GM18870 (cell line): ENCODE measurements around the gene SYNE1.
"Not testable (repeated sequence)": the region's sequence is repeated elsewhere in the genome, so short reads cannot be mapped to it uniquely, and the experiment has no call there.

Experiments used
- ATAC-seq: cut with Tn5 transposase; IDR thresholded peaks from one replicate; pipeline ENCODE4 v1.9.1; 2021; ENCODE audit warnings: moderate library complexity; ENCODE audit not compliant: unreplicated experiment

SYNE1 gene

DNA sequence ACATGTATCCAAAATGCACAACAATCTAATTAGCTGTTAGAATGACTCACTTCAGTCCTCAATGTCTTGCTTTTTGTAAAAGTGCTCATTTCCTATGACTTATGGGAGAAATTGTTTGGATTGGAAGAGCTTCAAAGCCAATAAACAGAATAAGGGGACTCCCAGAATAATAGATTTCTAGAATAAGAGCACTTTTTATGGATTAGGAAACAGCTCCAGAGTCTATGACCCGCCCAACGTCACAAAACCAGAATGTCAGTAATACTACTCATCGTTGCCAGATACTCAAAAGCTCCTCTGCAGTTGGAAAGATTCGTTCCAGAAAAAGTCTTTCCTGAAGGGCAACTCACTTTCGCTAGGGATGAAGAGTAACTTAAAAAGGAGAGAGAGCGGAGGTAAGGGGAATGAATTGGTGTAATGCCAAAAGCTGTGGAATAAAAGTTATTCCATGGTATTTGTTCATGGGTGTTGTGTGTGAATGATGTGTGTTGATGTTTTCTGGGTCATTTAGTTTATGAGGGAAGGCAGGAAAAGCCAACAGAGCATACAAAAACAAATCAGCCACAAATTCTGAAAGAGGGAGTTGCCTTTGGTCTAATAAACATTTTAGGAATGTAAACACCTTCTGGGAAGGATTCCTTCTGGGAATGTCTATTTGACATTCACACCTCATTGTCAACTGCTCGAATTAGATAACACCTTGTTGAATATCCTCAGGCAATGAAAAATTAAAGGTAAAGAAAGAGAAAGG lies 64.6 kb downstream of the SYNE1 start:
- no peak for ATAC-seq

DNA sequence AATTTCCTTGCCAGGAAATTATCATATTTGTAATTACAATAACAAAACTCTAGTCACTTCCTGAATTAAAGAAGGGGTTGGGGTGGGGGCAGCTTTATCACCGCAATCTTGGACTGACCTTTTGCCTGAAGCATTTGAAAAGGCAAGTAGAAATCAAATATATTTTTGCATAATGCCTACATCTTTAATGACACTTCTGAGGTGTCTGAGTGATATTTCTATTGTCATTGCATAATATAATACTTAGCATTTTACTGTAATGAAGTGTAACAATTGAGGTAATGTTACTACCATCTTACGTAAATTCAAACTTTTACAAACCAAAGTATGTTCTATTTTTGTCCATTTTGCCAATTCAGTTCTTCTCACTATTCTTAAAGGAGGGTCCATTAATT lies 65.2 kb downstream of the SYNE1 start:
- ATAC-seq = no peak

DNA sequence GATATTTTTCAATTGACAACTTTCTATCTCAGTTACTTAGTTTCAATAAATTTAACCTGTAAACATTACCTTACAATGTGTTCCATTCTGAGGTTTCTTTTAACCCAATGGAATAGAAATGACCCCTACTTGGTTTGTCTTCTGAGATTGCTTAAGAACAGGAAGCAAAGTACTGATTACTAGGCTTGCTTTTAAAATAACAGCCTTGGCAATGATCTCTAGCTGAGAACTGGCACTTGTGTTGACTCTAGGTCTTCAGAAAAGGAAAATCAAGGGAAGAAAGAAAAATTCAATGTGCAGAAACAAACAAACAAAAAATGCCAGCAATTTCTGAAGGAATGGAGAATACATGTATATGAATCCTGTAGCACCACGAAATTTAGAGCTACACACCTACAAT lies 66.1 kb downstream of the SYNE1 start:
- no peak for ATAC-seq

DNA sequence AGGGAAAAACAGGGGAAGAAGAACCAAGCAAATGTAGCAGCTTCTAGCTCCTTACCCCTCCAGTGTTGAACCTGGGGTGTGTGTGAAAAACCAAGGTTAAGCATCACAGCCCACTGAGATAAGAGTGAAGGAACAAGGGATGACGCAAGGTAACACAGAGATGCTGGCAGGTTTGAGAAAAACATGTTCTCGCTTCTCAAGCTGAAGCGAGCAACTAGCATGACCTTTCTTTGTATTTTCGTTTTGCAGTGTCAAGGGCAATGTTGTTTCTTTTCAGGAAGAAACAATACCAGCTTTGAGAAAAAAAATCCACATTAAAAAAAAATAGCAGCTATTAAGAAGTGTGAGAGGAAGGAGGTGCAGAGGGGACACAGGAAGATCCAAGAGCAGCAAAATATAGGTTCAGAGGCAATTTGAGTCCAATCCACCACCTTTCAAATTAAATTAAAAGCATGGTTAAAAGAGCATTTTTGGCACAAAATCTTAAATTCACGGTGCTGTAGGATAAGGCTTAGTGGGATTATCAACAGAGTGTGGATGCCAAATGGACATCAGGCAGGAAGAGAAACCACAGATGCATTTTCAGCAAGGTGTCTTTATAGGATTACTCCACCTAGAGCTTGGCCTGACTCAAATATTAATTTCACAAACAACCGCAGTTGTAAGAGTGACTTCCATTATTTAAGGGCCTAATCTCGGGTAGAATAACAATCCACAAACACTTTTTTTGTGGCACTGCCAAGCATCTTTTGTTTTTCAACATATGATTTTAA lies 70.9 kb downstream of the SYNE1 start:
- ATAC-seq = no peak

DNA sequence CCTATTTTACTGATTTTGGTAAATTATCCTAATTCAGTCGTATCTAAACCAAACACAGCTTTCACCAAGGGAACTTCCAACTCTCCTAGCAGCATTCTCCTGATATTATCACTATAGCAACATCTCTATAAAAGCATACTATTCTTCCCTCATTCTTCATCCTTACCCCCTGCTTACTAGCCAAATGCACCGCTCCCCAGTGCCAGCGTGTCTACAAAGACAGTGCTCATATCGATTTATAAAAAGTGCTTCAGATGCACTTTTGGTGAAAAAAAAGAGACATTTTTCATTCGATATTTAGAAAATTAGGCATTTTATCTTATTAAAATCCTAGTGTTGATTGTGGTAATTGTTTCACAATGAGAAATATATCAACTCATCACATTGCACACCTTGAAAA lies 74.0 kb downstream of the SYNE1 start:
- no peak for ATAC-seq

DNA sequence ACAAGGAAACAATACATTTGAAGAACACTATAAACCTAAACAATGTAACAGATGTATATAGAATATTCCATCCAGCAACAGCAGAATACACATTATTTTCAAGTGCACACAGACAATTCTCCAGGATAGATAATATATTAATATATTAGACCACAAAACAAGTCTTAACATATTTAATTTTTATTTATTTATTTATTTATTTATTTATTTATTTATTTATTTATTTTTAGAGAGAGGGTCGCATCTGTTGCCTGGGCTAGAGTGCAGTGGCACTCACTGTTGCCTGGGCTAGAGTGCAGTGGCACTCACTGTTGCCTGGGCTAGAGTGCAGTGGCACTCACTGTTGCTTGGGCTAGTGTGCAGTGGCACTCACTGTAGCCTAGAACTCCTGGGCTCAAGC lies 78.4 kb downstream of the SYNE1 start:
- not testable (repeated sequence) for ATAC-seq

DNA sequence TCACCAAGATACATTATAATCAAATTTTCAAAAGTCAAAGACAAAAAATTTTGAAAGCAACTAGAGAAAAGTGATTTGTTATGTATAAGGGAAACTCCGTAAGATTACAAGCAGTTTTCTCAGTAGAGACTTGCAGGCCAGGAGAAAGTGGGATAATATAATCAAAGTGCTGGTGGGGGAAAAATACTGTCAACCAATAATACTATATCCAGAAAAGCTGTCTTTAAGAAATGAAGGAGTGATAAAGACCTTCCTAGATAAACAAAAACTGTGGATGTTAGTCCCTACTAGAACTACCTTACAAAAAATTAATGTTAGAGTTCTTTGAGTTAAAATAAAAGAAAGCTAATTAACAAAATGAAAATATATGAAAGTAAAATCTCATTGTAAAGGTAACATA lies 79.7 kb downstream of the SYNE1 start:
- no peak for ATAC-seq

DNA sequence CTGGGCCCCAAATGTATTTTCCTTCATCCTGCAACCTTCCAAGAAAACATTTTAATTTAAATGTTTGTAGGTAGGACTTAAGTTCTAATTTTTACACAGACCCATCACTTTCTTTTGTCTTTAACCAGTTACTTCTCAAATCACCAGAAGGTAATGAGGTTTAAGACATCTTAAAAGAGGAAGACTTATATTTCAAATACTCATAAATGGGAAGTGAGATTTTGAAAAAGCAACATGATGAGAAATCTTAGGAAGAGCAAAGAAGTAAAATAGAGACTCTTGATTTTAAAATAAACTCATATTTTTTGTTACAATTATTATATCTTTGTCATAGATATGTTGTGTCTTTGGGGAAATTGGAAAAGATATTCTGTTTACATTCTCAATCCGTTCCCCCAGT lies 82.3 kb downstream of the SYNE1 start:
- ATAC-seq = no peak

DNA sequence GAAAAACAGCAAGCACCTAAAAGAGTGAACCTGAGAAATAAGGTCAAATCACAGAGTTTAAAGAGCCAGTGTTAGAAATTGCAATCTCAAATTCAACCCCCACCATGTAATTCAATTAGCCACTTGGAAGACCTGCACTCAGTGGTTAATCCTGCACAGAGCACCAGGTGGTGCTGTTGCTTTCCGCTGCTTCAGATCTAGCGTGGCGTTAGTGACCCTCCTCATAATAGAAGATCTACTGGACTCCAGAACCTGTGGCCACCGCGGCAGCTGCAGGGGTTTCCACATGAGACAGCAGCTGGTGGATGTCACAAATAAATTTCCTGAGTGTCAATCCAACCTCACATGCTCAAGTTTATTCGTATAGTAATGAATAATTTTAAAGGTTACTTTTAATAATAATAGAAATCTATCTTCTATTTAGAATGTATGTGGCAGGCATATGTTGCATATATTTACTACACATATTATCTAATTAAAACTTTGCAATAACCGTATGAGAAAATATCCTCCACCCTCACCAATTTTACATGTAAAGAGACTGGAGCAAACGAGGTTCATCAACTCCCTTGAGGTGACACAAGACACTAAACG lies 84.4 kb downstream of the SYNE1 start:
- peak; percentile 92 for ATAC-seq

DNA sequence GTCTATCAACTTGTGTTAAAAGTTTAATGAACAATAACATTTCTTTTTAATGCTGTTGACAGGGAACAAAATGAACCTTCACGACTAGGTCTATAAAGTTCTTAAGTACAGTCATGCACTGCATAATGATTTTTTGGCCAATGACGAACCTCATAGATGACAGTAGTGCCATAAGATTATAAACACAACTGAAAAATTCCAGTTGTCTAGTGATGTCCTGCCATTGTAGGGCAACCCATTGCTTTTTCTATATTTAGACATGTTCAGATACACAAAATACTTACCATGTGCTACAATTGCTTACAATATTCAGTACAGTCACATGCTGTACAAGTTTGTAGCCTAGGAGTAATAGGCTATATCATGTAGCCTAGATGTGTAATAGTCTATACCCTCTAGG lies 93.6 kb downstream of the SYNE1 start:
- no peak for ATAC-seq

DNA sequence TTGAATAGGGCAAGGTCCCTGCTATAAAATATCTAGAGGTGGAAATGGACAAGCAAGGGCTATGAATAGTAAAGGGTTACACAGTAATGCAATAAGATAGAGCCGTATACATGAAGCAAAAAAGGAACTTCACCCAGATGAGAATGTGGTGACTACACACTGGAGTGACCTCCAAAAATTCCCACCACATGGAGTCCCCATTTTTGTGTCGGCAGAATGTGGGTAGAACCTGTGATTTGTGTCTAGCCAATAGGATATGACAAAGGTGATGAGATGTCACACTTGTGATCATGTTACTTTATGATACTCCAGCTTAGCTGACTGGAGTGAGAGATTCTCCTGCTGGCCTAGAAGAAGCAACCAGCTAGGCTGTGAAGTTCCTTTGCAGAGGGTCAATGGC lies 96.8 kb downstream of the SYNE1 start:
- ATAC-seq = no peak

DNA sequence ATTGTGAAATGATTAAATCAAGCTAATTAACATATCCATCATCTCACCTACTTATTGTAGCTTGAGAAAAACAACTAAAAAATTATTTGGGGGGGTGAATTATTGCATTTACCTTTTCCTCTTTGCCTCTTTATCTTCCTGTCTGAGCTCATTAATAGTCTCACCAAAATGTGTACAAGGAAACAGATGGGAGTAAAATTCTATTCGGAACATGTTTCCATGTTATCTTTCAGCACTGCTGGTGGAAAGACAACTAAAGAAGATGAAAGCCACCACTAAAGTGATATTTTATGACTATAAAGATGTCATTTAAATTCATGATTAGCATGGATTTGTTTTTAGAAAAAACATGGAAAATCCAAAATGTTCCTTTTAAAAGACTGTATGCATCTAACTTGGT lies 102.6 kb downstream of the SYNE1 start:
- no peak for ATAC-seq

DNA sequence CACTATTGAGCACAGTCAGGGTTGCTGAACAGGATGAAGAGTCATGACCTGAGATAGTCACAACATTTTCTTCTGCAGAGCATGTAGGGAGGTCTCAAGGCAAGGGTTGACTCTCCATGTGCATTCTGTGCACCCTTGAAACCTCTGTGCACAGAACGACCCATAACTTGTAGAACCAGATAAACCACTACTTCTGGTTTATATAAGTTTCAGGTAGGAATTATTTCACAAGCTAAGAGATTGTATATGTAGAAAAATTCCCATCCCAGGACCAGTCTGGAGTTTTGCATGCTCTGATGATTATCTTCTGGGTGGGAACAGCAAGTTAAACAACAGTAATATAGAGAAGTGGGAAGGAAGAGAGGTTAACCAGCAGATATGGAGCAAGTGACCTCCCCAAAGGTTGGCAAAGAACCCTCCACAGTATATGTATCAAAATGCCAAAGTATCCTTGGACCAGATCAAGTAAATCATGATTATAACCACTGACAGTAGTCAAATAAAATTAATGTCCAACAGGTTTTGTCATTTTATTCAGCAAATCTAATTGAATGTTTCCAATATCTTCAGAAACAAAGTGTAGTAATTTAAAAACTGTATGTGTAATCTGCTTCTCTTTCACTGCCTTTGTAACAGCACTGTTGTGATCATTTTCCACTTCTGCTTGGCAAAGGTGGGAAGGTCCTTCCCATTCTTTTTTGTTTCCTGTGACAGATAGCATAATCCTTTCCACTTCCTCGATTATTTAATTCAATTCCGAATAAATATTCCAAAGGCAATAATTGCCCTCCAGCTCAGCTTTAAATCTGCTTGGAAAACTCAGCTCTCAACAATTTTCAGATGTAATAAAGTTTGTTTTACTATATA lies 104.4 kb downstream of the SYNE1 start:
- ATAC-seq = no peak

DNA sequence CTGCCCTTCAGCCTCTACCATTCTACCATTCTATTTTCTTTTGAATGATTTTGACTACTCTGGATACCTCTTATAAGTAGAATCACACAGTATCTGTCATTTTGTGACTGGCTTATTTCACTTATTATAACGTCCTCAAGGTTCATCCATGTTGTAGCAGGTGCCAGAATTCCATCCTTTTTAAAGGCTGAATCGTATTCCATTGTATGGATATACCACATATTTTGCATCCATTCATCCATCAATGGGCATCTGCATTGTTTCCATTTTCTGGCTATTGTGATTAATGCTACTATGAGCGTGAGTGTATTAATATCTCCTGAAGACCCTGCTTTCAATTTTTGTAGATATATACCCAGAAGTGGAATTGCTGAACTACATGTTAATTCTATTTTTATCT lies 105.5 kb downstream of the SYNE1 start:
- ATAC-seq = no peak

DNA sequence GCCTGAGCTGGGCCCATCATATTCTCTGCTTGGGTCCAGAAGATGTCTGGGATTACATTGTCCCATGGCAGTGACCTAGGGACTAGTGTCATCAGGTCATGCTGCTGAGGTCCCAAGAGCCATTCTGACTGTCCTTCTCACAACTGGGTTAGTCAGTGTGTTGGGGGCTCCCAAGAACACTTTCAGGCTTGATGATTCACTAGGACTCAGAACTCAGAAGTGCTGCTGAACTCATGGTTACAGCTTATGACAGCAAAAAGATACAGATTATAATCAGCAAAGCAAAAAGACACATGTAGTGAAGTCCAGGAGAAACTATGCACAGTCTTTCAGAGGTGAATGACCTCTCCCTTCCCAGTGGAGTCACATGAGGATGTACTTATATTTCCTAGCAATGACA lies 107.8 kb downstream of the SYNE1 start:
- ATAC-seq = no peak

DNA sequence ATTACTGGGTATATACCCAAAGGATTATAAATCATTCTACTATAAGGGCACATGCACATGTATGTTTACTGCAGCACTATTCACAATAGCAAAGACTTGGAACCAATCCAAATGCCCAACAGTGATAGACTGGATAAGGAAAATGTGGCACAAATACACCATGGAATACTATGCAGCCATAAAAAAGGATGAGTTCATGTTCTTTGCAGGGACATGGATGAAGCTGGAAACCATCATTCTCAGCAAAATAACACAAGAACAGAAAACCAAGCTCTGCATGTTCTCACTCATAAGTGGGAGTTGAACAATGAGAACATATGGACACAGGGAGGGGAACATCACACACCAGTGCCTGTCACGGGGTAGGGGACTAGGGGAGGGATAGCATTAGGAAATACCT lies 123.0 kb downstream of the SYNE1 start:
- ATAC-seq = not testable (repeated sequence)

DNA sequence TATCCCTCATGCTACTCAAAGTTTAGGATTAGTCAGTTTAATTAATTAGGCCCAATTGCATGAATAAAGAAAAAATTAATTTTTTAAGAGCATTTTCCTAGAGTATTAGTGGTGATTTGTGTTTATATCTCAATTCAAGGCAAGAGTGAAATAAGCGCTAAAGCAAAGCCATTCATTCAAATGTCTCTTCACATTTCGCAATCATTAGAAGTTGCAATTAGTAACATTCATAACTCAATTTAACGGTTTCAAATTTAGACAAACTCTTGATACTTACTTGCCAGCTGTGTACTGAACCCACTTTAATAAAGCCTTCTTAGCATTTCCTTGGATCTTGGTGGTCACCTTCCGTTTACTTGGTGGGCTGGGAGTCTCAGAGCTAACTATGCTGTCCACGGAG lies 127.2 kb downstream of the SYNE1 start:
- no peak for ATAC-seq

DNA sequence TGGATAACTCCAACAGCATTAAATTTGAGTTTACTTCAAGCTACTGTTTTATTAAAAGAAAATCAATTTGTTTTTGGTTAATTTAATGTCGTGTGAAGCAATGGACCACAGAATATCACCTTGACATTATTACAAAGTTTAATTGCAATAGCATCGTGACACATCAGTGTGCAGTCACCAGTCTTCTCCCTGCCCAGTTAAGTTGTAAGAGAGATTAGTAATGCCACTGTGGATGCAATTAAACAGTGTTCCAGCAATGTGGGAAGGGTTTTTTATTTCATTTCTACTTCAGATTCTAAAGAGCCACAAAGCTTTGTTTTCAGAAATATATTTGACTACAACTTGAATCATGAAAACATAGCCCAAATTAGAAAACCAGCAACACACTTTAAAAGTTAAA lies 128.7 kb downstream of the SYNE1 start:
- no peak for ATAC-seq

DNA sequence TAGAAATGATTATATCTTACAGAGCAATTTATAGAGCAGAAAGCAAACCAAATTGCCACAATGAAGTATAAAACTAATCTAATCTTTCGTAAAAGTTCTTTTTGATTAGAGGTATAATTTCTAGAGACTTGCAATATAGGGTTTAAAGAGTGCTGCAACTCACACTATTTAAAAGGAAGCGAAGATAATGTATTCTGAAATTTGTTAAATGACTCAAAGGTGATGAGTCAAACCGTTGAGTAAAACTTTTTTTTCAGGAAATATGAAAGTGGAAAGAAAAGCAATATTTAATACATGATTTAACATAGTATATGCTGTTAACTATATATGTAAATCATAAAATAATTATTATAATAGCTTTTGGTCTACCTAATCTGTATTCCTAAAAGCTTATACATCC lies 133.6 kb downstream of the SYNE1 start:
- no peak for ATAC-seq

DNA sequence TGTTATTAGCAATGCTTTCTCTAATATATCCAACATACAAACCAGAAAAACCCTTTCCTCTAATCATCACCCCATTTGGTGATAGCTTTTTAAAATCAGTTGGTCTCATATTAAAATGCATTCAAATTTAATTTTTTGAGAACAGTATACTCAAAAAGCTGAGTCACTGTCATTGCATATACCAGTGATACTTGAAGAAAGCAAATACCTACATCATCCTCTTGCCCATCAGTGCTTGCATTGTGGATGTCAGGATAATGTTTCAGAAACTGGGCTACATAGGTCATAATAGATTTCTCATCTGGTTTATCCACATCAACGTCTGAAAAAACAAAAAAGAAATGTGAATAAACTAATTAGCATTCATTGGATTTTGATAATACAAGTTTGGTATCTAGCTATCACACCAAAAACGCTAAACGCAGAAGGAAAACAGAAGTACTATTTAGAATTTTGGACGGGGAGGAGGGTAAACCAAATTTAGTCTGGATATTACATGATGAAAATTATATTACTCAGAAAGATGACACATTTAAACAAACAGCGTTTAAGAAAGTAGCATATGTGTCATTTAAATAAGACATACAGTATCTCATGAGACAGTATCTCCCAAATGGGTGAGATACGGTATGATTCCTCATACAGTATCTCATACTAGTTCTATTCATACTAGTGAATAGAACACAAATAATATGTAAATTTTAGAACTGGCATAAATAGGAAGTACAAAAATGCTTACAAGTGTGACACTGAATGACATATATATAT lies 134.6 kb downstream of the SYNE1 start:
- no peak for ATAC-seq

DNA sequence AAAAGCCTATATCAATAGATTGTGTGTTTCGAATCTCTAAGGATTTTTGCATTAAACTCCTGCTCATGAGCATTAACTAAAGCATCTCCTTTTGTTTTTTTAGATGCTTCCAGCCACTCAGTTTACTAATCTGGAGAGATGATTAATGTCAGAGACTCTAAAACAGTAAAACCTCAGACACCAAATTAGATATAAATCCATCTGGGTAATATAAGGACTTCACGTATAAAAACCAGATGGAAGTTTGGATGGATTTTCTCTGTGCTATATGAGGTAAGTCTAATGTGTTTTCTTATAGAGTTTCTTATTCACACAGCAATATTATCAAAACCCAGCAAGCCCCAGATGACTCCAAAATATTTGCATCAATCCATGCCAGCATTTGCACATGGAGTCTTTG lies 137.2 kb downstream of the SYNE1 start:
- no peak for ATAC-seq
